ENCODE results near the gene RIOK3.
A peak's percentile ranks its signal among the peaks of the same experiment; 100 is the strongest.

RIOK3 gene

DNA sequence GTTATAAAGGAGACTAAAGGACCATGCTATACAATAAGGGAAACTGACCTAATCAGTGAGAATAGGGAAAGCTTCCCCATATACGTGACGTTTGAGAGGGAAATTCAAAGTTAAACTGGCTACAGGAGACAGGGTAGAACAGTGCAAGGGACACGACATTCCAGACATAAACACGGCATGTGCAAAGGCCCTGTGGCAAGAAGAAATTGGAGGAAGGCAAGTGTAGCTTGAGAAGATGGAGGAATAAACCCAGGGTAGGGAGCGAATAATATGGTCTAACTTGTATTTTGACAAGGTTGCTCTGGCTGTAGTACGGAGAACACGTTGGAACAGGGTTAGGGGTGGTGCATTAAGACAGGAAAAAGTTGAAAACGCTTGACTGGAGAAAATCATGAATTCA is 49.8 kb upstream of the RIOK3 start:
- no peaks in the 10 kb centered on the region for H3K4me1 ChIP-seq (ENCODE audit: control insufficient read depth, insufficient read depth, low read length)
- H3K9me3 ChIP-seq (ENCODE audit: control insufficient read depth, insufficient read depth, low read depth, low read length), result no peaks in the 10 kb centered on the region
- no peak overlapping the region for H3K27ac ChIP-seq (ENCODE audit: extremely low read depth, low read depth, low read length)
- H3K36me3 ChIP-seq (ENCODE audit: control insufficient read depth in 2 of 2, insufficient read depth in 1 of 2, low read length in 2 of 2), result no peaks in the 10 kb centered on the region
- ChIA-PET CTCF (interaction anchor here (0.6 to 1.5 kb wide), 3 partner anchors 8 to 604 kb away, joined by 3 to 7 read pairs (median 3); no protein-coding TSS in a partner anchor), POLR2A (no interaction called here)
- no peak overlapping the region for H3K4me3 ChIP-seq (ENCODE audit: low read depth, low read length)
- TF ChIP-seq GLIS1 (tag by site-specific recombination; IDR thresholded peaks at IDR 0.05), result no peak
- TF ChIP-seq ZNF623 (tag by site-specific recombination; IDR thresholded peaks at IDR 0.05), result peak; percentile 93
- TF ChIP-seq ZNF585B (tag by site-specific recombination; IDR thresholded peaks at IDR 0.05), result no peak

DNA sequence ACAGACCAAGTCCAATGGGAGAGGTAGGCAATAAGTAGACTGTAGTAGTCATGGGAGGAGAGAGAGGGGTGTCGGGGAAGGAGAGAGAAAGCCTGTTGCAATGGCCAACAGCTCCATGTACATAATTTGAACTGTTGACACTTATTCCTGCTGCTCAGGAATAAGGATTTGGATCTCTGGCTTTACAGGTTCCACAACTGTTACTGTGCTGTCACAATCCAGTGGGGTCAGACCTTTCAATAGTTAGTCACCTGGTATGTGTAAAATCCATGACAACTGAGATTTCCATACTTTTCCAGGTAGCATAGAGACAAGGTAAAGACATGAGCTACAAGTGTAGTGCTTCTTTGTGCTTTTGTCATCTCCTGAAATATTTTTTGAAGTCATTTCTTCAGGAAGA is 47.5 kb upstream of the RIOK3 start:
- Histone ChIP-seq H3K27ac (ENCODE audit: extremely low read depth, low read depth, low read length) (no peak overlapping the region), H3K4me1 (ENCODE audit: control insufficient read depth, insufficient read depth, low read length) (no peaks in the 10 kb centered on the region), H3K9me3 (ENCODE audit: control insufficient read depth, insufficient read depth, low read depth, low read length) (no peaks in the 10 kb centered on the region), H3K4me3 (ENCODE audit: low read depth, low read length) (no peak overlapping the region), H3K36me3 (ENCODE audit: control insufficient read depth in 2 of 2, insufficient read depth in 1 of 2, low read length in 2 of 2) (no peaks in the 10 kb centered on the region)
- ChIA-PET POLR2A (interaction anchor here (1.1 kb wide), 1 partner anchor 271 kb away, joined by 3 read pairs; the partner anchor contains the start of gene CABLES1), CTCF (interaction anchor here (0.6 to 2.6 kb wide), 8 partner anchors 10 to 591 kb away, joined by 3 to 16 read pairs (median 4); no protein-coding TSS in a partner anchor)
- no peak for TF ChIP-seq SCRT1 (tag by site-specific recombination; IDR thresholded peaks at IDR 0.05; ENCODE audit: borderline replicate concordance)
- no peak for TF ChIP-seq OSR2 (tag by site-specific recombination; IDR thresholded peaks at IDR 0.05)
- TF ChIP-seq ZNF37A (tag by site-specific recombination; IDR thresholded peaks at IDR 0.05), result no peak
- TF ChIP-seq ZNF776 (tag by site-specific recombination; IDR thresholded peaks at IDR 0.05; ENCODE audit: borderline replicate concordance), result no peak
- TF ChIP-seq ZNF423 (tag by site-specific recombination; IDR thresholded peaks at IDR 0.05), result no peak
- no peak for TF ChIP-seq ZNF366 (tag by site-specific recombination; conservative IDR thresholded peaks at IDR 0.05)
- no peak for TF ChIP-seq ZNF221 (tag by site-specific recombination; IDR thresholded peaks at IDR 0.05; ENCODE audit: borderline replicate concordance)
- TF ChIP-seq, protein P1, sequence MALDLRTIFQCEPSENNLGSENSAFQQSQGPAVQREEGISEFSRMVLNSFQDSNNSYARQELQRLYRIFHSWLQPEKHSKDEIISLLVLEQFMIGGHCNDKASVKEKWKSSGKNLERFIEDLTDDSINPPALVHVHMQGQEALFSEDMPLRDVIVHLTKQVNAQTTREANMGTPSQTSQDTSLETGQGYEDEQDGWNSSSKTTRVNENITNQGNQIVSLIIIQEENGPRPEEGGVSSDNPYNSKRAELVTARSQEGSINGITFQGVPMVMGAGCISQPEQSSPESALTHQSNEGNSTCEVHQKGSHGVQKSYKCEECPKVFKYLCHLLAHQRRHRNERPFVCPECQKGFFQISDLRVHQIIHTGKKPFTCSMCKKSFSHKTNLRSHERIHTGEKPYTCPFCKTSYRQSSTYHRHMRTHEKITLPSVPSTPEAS (tag by site-specific recombination; IDR thresholded peaks at IDR 0.05), result no peak
- no peak for TF ChIP-seq ZNF140 (tag by site-specific recombination; IDR thresholded peaks at IDR 0.05)

DNA sequence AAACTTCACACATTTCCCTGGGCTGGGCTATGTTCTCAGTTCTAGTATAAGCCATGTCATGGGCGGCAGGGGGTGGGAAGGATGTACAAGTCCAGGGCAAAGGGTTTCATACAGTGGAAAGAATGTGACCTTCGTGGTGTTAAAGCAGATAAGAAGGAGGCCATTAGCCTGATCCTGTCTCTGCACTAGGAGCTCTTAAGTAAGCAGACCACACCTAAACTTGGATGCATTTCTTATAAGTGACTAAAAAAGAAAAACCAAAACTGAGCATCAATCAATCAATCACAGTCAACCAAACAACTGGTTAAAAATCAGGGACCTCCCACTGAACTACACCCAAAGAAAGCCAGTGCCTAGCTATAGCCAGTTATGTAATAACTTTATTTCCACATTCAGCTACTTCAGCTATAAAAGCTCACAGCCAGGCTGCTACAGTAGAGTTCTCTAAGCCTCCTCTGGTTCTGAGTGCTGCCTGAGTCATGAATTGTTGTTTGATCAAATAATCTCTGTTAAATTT is 46.8 kb upstream of the RIOK3 start:
- ChIA-PET CTCF (interaction anchor here (0.7 to 2.6 kb wide), 7 partner anchors 10 to 592 kb away, joined by 3 to 16 read pairs (median 3); no protein-coding TSS in a partner anchor), POLR2A (interaction anchor here (1.1 kb wide), 1 partner anchor 271 kb away, joined by 3 read pairs; the partner anchor contains the start of gene CABLES1)
- Histone ChIP-seq H3K36me3 (ENCODE audit: control insufficient read depth in 2 of 2, insufficient read depth in 1 of 2, low read length in 2 of 2) (no peaks in the 10 kb centered on the region), H3K9me3 (ENCODE audit: control insufficient read depth, insufficient read depth, low read depth, low read length) (no peaks in the 10 kb centered on the region), H3K4me3 (ENCODE audit: low read depth, low read length) (no peak overlapping the region), H3K27ac (ENCODE audit: extremely low read depth, low read depth, low read length) (no peak overlapping the region), H3K4me1 (ENCODE audit: control insufficient read depth, insufficient read depth, low read length) (no peaks in the 10 kb centered on the region)
- TF ChIP-seq ZNF544 (tag by site-specific recombination; IDR thresholded peaks at IDR 0.05), result no peak
- no peak for TF ChIP-seq ZNF350 (tag by site-specific recombination; IDR thresholded peaks at IDR 0.05)
- peak; percentile 90 for TF ChIP-seq ZNF549 (tag by site-specific recombination; IDR thresholded peaks at IDR 0.05)
- TF ChIP-seq, protein P2, sequence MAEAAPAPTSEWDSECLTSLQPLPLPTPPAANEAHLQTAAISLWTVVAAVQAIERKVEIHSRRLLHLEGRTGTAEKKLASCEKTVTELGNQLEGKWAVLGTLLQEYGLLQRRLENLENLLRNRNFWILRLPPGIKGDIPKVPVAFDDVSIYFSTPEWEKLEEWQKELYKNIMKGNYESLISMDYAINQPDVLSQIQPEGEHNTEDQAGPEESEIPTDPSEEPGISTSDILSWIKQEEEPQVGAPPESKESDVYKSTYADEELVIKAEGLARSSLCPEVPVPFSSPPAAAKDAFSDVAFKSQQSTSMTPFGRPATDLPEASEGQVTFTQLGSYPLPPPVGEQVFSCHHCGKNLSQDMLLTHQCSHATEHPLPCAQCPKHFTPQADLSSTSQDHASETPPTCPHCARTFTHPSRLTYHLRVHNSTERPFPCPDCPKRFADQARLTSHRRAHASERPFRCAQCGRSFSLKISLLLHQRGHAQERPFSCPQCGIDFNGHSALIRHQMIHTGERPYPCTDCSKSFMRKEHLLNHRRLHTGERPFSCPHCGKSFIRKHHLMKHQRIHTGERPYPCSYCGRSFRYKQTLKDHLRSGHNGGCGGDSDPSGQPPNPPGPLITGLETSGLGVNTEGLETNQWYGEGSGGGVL (tag by site-specific recombination; IDR thresholded peaks at IDR 0.05), result no peak
- no peak for TF ChIP-seq ZNF366 (tag by site-specific recombination; conservative IDR thresholded peaks at IDR 0.05)

Data from HEK293 (cell line).